H9 (cell line): ENCODE data around the gene SH3BP2. TPM values are rescaled to one million over a fixed set of nuclear protein-coding genes. Genes with fewer than 3 reads are reported as not detected.

Experiments used
- DNase-seq: peaks from one replicate; pipeline ENCODE4 v3.0.0-alpha.2; 2017
- H2AFZ ChIP-seq: one replicate; pipeline ENCODE4 v1.6.1; 2013; ENCODE audit warnings: mild to moderate bottlenecking, low read length, control low read depth, moderate library complexity
- H2AK5ac ChIP-seq: 2 replicates; pipeline ENCODE4 v1.6.1; 2013; ENCODE audit warnings: low read length, control low read depth, mixed read lengths; ENCODE audit not compliant: insufficient read length
- H2BK120ac ChIP-seq: one replicate; pipeline ENCODE4 v1.6.1; 2013; ENCODE audit warnings: low read depth, mild to moderate bottlenecking, low read length, control low read depth, inconsistent platforms; ENCODE audit not compliant: poor library complexity, severe bottlenecking
- H2BK12ac ChIP-seq: 2 replicates; pipeline ENCODE4 v1.6.1; 2013; ENCODE audit warnings: low read length, control low read depth, mixed read lengths, low read depth; ENCODE audit not compliant: insufficient read length
- H2BK15ac ChIP-seq: 2 replicates; pipeline ENCODE4 v1.6.1; 2013; ENCODE audit warnings: low read depth, low read length, control low read depth
- H2BK20ac ChIP-seq: one replicate; pipeline ENCODE4 v1.6.1; 2013; ENCODE audit warnings: low read depth, mild to moderate bottlenecking, low read length, control low read depth, inconsistent platforms; ENCODE audit not compliant: poor library complexity, severe bottlenecking
- H2BK5ac ChIP-seq: 2 replicates; pipeline ENCODE4 v1.6.1; 2013; ENCODE audit warnings: low read length, control low read depth, mixed read lengths; ENCODE audit not compliant: insufficient read length
- H3K14ac ChIP-seq: 2 replicates; pipeline ENCODE4 v1.6.1; 2013; ENCODE audit warnings: low read length, control low read depth; ENCODE audit not compliant: insufficient read depth
- H3K18ac ChIP-seq: 2 replicates; pipeline ENCODE4 v1.6.1; 2013; ENCODE audit warnings: low read depth, mild to moderate bottlenecking, mixed read lengths, low read length, control low read depth; ENCODE audit not compliant: insufficient read length
- H3K23ac ChIP-seq: 2 replicates; pipeline ENCODE4 v1.6.1; 2013; ENCODE audit warnings: low read length, control low read depth, mixed read lengths, low read depth; ENCODE audit not compliant: insufficient read length
- H3K23me2 ChIP-seq: 2 replicates; pipeline ENCODE4 v1.6.1; 2013; ENCODE audit warnings: low read depth, mild to moderate bottlenecking, mixed read lengths, low read length, control low read depth; ENCODE audit not compliant: insufficient read length, poor library complexity, severe bottlenecking
- H3K27ac ChIP-seq: 2 replicates; pipeline ENCODE4 v1.5.1; 2013; ENCODE audit warnings: low read length, control low read depth, mixed read lengths, low read depth; ENCODE audit not compliant: insufficient read length
- H3K27me3 ChIP-seq: 2 replicates; pipeline ENCODE4 v1.6.1; 2013; ENCODE audit warnings: low read length, control low read depth, inconsistent platforms; ENCODE audit not compliant: insufficient read depth
- H3K4ac ChIP-seq: 2 replicates; pipeline ENCODE4 v1.6.1; 2013; ENCODE audit warnings: low read depth, mild to moderate bottlenecking, control low read depth, inconsistent platforms, low read length, moderate library complexity
- H3K4me1 ChIP-seq: 2 replicates; pipeline ENCODE4 v1.6.1; 2013; ENCODE audit warnings: low read length, control low read depth, inconsistent platforms; ENCODE audit not compliant: insufficient read depth
- H3K4me2 ChIP-seq: 2 replicates; pipeline ENCODE4 v1.6.1; 2013; ENCODE audit warnings: low read length, control low read depth, mixed read lengths; ENCODE audit not compliant: insufficient read length, insufficient read depth
- H3K56ac ChIP-seq: 2 replicates; pipeline ENCODE4 v1.6.1; 2013; ENCODE audit warnings: low read depth, mild to moderate bottlenecking, mixed read lengths, low read length, control low read depth; ENCODE audit not compliant: insufficient read length
- H3K79me1 ChIP-seq: 2 replicates; pipeline ENCODE4 v1.6.1; 2013; ENCODE audit warnings: low read depth, mild to moderate bottlenecking, moderate library complexity, low read length, control low read depth, inconsistent platforms; ENCODE audit not compliant: insufficient read depth, poor library complexity, severe bottlenecking
- H3K79me2 ChIP-seq: 2 replicates; pipeline ENCODE4 v1.6.1; 2013; ENCODE audit warnings: low read length, control low read depth, inconsistent platforms; ENCODE audit not compliant: insufficient read depth
- H3K9ac ChIP-seq: 2 replicates; pipeline ENCODE4 v1.6.1; 2013; ENCODE audit warnings: low read length, control low read depth, mixed read lengths; ENCODE audit not compliant: insufficient read length; ENCODE audit errors: extremely low read depth
- H3K9me3 ChIP-seq: one replicate; pipeline ENCODE4 v1.6.1; 2013; ENCODE audit warnings: low read depth, low read length, inconsistent platforms; ENCODE audit not compliant: control insufficient read depth
- H3T11ph ChIP-seq: one replicate; pipeline ENCODE4 v1.6.1; 2013; ENCODE audit warnings: mild to moderate bottlenecking, low read length, control low read depth, inconsistent platforms
- H4K20me1 ChIP-seq: one replicate; pipeline ENCODE4 v1.6.1; 2013; ENCODE audit not compliant: control insufficient read depth, insufficient read length, insufficient read depth
- H4K5ac ChIP-seq: 2 replicates; pipeline ENCODE4 v1.6.1; 2013; ENCODE audit warnings: low read depth, mild to moderate bottlenecking, mixed read lengths, low read length, control low read depth; ENCODE audit not compliant: insufficient read length
- H4K8ac ChIP-seq: replicated peaks from 2 replicates; pipeline ENCODE4 v1.6.1; 2013; ENCODE audit warnings: low read length, control low read depth, mixed read lengths, low read depth; ENCODE audit not compliant: insufficient read length
- H4K91ac ChIP-seq: 2 replicates; pipeline ENCODE4 v1.6.1; 2013; ENCODE audit warnings: low read depth, mild to moderate bottlenecking, moderate library complexity, mixed read lengths, low read length, control low read depth; ENCODE audit not compliant: insufficient read length
- H3K27ac Mint-ChIP-seq, 3 experiments: 2 replicates in 2 of 3; 3 replicates in 1 of 3; pipeline ENCODE4 v1.8.0; 2020 to 2021; ENCODE audit warnings: mixed read lengths in 3 of 3, mild to moderate bottlenecking in 1 of 3, moderate library complexity in 1 of 3
- H3K27me3 Mint-ChIP-seq: 2 replicates; pipeline ENCODE4 v1.8.0; 2021; ENCODE audit warnings: low read depth, mild to moderate bottlenecking, moderate library complexity, mixed read lengths
- H3K36me3 Mint-ChIP-seq, 3 experiments: 2 replicates in 2 of 3; 3 replicates in 1 of 3; pipeline ENCODE4 v1.8.0; 2020 to 2021; ENCODE audit warnings: low read depth in 3 of 3, mixed read lengths in 3 of 3; ENCODE audit not compliant: insufficient read depth in 1 of 3
- H3K4me1 Mint-ChIP-seq, 2 experiments: 2 replicates each; pipeline ENCODE4 v1.8.0; 2020; ENCODE audit warnings: mixed read lengths in 2 of 2
- H3K4me3 Mint-ChIP-seq, 2 experiments: 2 replicates in 1 of 2; 3 replicates in 1 of 2; pipeline ENCODE4 v1.8.0; 2020 to 2021; ENCODE audit warnings: mild to moderate bottlenecking in 2 of 2, mixed read lengths in 2 of 2, moderate library complexity in 1 of 2
- H3K9me3 Mint-ChIP-seq, 2 experiments: 2 replicates in 1 of 2; 3 replicates in 1 of 2; pipeline ENCODE4 v1.8.0; 2020; ENCODE audit warnings: mild to moderate bottlenecking in 2 of 2, mixed read lengths in 2 of 2, moderate library complexity in 1 of 2
- WGBS: extraction: QIAGEN DNeasy Blood & Tissue Kit; methylation state at CpG from one replicate; pipeline ENCODE4 v1.1.7; 2013; ENCODE audit warnings: missing lambda C conversion rate, low lambda C conversion rate, mixed read lengths; ENCODE audit not compliant: insufficient read length; ENCODE audit errors: extremely low coverage; 5-methylcytosine and 5-hydroxymethylcytosine counted together
- total RNA-seq: library from RNA; stranded (reverse); gene quantifications from 2 replicates; pipeline ENCODE4 v1.2.1, GENCODE V29; 2021
- TF ChIP-seq, protein P1 (sequence below): fragments of 200-600 bp; sonication (generic); conservative IDR thresholded peaks from 3 replicates; pipeline ENCODE4 v1.8.0; 2021; ENCODE audit warnings: antibody characterized with exemption, mild to moderate bottlenecking

The SH3BP2 gene
- total RNA-seq, 1 experiment from 2014 or later = 37.6 TPM

DNA sequence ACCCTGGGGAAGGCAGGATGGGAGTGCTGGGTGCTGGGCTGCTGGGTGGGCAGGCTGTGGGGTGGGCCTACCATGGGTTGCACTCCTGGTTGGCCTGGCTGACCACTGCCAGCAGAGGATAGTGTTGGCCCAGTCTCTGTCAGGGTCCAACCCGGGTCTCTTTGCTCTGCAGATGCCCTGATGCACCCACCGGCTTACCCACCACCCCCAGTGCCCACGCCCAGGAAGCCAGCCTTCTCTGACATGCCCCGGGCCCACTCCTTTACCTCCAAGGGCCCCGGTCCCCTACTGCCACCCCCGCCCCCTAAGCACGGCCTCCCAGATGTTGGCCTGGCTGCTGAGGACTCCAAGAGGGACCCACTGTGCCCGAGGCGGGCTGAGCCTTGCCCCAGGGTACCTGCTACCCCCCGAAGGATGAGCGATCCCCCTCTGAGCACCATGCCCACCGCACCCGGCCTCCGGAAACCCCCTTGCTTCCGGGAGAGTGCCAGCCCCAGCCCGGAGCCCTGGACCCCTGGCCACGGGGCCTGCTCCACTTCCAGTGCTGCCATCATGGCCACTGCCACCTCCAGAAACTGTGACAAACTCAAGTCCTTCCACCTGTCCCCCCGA lies 36.5 kb downstream of the SH3BP2 start:
- Histone ChIP-seq H2AK5ac (no peak overlapping the region), H4K5ac (no peak overlapping the region), H2BK5ac (no peak overlapping the region), H4K20me1 (peaks cover 6% of the 10 kb centered on the region), H3K4me2 (no peak overlapping the region), H3K9me3 (no peaks in the 10 kb centered on the region), H3K79me1 (no peaks in the 10 kb centered on the region), H3K56ac (no peak overlapping the region), H3K27me3 (no peaks in the 10 kb centered on the region), H3K23ac (no peak overlapping the region), H3K9ac (no peak overlapping the region), H3T11ph (no peak overlapping the region), H3K18ac (no peak overlapping the region), H3K4ac (no peak overlapping the region), H3K27ac (no peak overlapping the region), H4K91ac (no peak overlapping the region), H3K14ac (no peak overlapping the region; the same call in 1 of the 2 replicates), H3K79me2 (no peaks in the 10 kb centered on the region), H3K4me1 (no peaks in the 10 kb centered on the region), H2BK20ac (no peak overlapping the region), H2BK120ac (no peak overlapping the region), H4K8ac (no peak overlapping the region), H2BK15ac (no peak overlapping the region), H2AFZ (no peak overlapping the region), H2BK12ac (no peak overlapping the region), H3K23me2 (no peaks in the 10 kb centered on the region)
- peak overlapping the region in 1 of 3 experiments; percentile 48; a peak in 2 of 7 replicates for H3K27ac Mint-ChIP-seq
- TF ChIP-seq, protein P1, sequence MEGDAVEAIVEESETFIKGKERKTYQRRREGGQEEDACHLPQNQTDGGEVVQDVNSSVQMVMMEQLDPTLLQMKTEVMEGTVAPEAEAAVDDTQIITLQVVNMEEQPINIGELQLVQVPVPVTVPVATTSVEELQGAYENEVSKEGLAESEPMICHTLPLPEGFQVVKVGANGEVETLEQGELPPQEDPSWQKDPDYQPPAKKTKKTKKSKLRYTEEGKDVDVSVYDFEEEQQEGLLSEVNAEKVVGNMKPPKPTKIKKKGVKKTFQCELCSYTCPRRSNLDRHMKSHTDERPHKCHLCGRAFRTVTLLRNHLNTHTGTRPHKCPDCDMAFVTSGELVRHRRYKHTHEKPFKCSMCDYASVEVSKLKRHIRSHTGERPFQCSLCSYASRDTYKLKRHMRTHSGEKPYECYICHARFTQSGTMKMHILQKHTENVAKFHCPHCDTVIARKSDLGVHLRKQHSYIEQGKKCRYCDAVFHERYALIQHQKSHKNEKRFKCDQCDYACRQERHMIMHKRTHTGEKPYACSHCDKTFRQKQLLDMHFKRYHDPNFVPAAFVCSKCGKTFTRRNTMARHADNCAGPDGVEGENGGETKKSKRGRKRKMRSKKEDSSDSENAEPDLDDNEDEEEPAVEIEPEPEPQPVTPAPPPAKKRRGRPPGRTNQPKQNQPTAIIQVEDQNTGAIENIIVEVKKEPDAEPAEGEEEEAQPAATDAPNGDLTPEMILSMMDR = no peak
- H3K27me3 Mint-ChIP-seq = no peaks in the 10 kb centered on the region
- WGBS = no CpG with 5 or more reads among the region's 18 CpGs
- no peak for DNase-seq
- no peak overlapping the region for H3K4me3 Mint-ChIP-seq
- H3K36me3 Mint-ChIP-seq = peaks cover 24 to 68% (median 60%) of the 10 kb centered on the region in 3 experiments; a peak in 6 of 7 replicates
- no peaks in the 10 kb centered on the region for H3K4me1 Mint-ChIP-seq
- no peaks in the 10 kb centered on the region; a peak in 2 of 5 replicates for H3K9me3 Mint-ChIP-seq
